GM20431 (cell line): ENCODE measurements around the gene TMEM139.
"Not testable (repeated sequence)": the region's sequence is repeated elsewhere in the genome, so short reads cannot be mapped to it uniquely, and the experiment has no call there.

Experiments used
- in situ Hi-C: fragments of 300-500 bp; cut with MseI, MboI; formaldehyde crosslinking; loops from one replicate; pipeline ENCODE4 v1.15.0; 2020; ENCODE audit warnings: low sequenced_read_pairs; ENCODE audit not compliant: unreplicated experiment

TMEM139 gene

GRCh38 chr7:143256932-143257331, 27.8 kb upstream of the TMEM139 start:
- in situ Hi-C loops = no loop called here

GRCh38 chr7:143257501-143257900, 27.3 kb upstream of the TMEM139 start:
- in situ Hi-C loops = no loop called here

- in situ Hi-C loops = no loop called here
These were observed 25.9 kb upstream of the TMEM139 start for GRCh38 chr7:143258831-143259230.

GRCh38 chr7:143259765-143260164, 25.0 kb upstream of the TMEM139 start:
- in situ Hi-C loops = no loop called here

- in situ Hi-C loops = no loop called here
These were observed 22.9 kb upstream of the TMEM139 start for GRCh38 chr7:143261901-143262300.

- in situ Hi-C loops = no loop called here
These were observed 21.2 kb upstream of the TMEM139 start, which contains the start of gene GSTK1 for GRCh38 chr7:143263266-143264195. GSTK1 (plus strand) TSS chr7:143263441; CDS start chr7:143263514, 73 bp downstream.

GRCh38 chr7:143264196-143264568, 20.6 kb upstream of the TMEM139 start:
- in situ Hi-C loops = not testable (repeated sequence)

- in situ Hi-C loops = no loop called here
These were observed 19.6 kb upstream of the TMEM139 start for GRCh38 chr7:143265017-143265693.

GRCh38 chr7:143269251-143269650, 15.5 kb upstream of the TMEM139 start:
- in situ Hi-C loops = no loop called here

- in situ Hi-C loops = no loop called here
These were observed 13.5 kb upstream of the TMEM139 start for GRCh38 chr7:143271240-143271639.

GRCh38 chr7:143272871-143273270, 11.9 kb upstream of the TMEM139 start:
- in situ Hi-C loops = no loop called here

GRCh38 chr7:143279186-143280098, 5.3 kb upstream of the TMEM139 start:
- in situ Hi-C loops = no loop called here

GRCh38 chr7:143280160-143280559, 4.6 kb upstream of the TMEM139 start:
- in situ Hi-C loops = no loop called here

GRCh38 chr7:143280566-143280965, 4.2 kb upstream of the TMEM139 start:
- in situ Hi-C loops = no loop called here

- in situ Hi-C loops = no loop called here
These were observed 3.2 kb upstream of the TMEM139 start for GRCh38 chr7:143281529-143281928.

- in situ Hi-C loops = no loop called here
These were observed 2.6 kb upstream of the TMEM139 start for GRCh38 chr7:143282124-143282523.

- in situ Hi-C loops = no loop called here
These were observed 1.4 kb upstream of the TMEM139 start for GRCh38 chr7:143283381-143283780.

- in situ Hi-C loops = no loop called here
These were observed 666 bp downstream of the TMEM139 start for GRCh38 chr7:143285470-143285778.

GRCh38 chr7:143285806-143286521, 1.2 kb downstream of the TMEM139 start:
- in situ Hi-C loops = no loop called here

- in situ Hi-C loops = no loop called here
These were observed 1.7 kb downstream of the TMEM139 start for GRCh38 chr7:143286522-143286890.
